GM19328 (cell line): ENCODE results near the gene TLE2.
"Not testable (repeated sequence)": the region's sequence is repeated elsewhere in the genome, so short reads cannot be mapped to it uniquely, and the experiment has no call there.

Experiments
- ATAC-seq: cut with Tn5 transposase; IDR thresholded peaks from one replicate; pipeline ENCODE4 v1.9.1; 2021; ENCODE audit warnings: mild to moderate bottlenecking, moderate library complexity; ENCODE audit not compliant: unreplicated experiment

The TLE2 gene

DNA sequence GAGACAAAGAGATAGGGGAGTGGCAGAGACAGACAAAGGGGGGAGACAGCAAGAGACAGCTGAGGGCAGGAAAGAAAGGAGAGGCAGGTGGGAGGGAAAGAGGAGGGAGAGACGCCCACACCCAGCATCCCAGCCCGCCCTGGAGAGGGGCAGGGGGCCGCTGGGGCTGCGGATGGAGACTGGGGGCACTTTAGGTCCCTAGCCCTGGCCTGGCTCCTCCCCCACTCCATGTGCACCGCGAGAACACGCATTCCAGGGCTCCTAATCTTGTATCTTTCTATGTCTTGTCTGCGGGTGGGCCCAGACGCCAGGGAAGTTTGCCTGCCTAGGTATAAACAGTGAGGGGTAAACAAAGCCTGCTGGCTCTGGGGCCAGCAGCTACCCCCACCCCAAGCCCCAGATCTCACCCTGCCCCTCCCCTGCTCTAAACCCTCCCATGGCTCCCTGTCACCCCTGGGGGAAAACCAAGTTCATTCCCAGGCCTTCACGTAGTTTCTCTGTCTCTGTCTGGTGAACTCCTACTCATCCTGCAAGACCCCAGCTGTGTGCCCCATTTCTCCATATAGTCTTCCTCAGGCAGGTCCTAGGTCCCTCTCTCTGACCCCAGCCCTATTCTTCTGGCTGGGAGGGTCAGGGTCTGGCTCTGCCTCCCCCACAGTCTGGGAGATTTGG is 27.5 kb upstream of the TLE2 start:
- ATAC-seq, result no peak

DNA sequence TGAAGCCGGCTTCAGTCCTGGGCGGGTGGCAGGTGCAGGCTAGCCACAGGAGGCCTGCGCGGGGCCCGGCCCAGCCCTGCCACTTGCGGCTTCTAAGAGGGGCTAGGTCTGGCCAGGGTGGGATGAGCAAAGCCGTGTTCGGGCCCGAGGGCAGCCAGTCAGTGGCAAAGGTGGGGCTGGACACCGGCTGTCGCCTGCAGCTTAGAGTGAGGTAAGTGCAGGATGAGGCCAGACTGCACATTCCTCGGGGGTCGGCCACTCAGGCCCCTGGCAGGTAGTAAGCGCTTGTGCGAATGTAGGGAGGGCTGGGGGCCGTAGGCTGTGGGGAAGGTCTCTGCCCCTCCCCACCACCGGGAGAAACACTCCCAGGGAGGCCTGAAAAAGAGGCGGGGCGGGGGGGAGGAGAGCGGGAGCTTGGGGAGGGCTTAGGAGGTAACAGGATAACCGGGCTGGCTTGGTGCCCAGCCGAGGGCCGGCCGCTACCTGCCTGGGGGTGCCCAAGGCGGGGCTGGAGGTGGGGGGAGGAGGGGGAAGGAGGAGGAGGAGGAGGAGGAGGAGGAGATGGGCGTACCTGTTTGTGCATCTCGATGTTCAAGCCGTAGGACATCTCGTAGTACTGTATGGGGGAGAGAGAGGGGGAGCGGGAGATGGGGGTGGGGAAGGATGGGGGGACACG is 26.8 kb upstream of the TLE2 start:
- no peak for ATAC-seq

DNA sequence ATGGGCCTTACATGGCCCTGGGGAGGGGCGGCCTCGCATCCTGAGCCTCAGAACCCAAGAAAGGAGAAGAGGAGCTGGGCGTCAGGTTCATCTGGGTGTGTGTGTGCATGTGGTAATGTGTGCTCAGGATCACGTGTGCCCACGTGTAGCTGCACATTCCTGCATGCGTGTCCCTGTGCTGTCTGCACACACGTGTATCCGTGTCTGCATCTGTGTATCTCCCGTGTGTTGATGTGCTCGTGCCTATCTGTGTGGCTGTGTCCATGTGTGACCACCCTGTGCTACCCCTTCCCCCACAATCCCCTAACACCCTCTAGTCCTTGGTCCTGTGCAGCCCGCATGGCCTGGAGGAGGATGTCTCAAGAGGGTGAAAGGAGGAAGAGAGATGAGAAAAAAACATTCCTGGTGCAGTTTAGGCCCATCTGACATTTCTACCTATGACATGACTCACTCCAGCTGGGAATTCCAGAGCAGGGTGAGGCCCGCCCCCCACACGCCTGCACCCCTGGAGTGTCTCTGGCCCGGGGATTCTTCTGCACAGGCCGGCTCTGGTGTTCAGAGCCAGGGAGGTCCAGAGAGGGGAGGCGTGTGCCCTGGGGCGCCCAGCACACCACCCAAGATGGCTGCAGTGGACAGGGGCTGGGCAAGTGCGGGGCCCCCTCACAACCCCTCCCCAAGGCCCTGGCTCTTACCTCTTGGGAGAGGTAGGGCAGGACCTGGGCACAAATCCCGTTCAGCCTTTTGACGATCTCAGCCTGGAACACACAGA is 26.1 kb upstream of the TLE2 start:
- ATAC-seq, result no peak

DNA sequence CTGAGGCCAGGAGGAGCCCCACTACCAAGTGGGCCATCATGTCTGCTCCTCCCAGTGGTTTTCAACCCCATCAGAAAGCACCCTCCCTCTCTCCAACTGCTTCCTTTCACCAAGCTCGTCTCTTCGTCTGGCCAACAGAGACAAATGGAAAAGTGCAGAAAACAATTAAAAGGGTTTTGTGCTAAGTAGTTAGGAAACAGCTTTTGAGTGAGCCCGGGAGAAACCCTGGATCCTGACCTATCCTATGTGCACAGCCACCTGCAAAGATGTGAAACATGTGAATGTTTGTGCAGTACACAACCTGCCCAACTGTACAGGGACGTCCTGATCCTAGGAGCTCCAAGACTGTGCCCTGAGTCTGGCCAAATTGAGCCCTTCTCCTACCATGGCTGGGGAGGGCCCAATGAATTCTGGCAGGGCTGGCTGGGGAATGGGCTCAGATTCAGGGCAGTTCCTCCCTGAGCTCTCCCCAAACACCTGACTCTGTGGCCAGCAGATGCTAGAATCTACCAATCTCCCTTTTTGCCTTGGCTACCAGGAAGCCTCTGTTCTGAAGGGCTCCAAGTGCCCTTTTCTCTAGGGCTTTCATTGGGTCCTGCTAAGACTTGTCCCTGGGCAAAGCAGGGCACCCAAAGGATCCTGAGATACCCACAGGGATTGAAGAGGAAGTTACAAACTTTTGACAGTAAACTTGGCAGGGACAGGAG is 25.3 kb upstream of the TLE2 start:
- ATAC-seq, result no peak

DNA sequence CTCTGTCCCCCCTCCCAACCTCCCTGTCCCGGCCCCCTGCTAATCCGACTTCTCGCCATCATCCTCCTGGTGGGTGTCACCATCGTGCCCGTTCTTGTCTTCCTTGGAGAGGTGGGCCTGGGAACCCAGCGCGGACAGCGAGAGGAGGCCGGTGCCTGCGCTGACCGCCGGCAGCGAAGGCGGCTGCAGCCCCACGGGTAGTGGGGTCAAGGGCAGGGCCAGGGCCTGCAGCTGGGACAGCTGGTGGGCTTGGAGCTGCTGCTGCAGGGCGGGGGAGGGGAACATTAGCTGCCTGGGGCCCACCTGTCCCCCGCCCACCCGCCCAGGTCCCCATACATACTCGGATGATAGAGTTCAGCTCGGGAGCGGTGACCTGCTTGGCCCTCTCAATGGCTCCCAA is 24.7 kb upstream of the TLE2 start:
- ATAC-seq, result no peak

DNA sequence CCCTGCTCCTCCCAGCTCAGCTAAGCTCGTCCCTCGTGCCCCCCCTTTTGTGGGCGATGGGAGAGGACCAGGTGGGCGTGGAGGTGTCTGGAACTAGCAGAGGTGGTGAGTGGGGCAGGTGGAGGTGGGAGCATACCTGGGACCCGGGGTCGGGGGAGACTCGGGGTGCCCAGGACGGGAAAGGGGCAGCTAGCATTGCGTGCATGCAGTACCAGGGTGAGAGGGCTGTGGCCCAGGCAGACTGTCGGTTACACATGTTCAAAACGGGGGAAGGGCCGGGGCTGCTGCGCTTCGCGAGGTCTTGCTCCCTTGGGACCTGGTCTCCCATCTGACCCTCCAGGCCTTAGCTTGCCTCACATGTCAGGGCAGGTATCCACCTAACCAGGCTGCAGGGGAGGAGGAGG is 24.1 kb upstream of the TLE2 start:
- no peak for ATAC-seq

DNA sequence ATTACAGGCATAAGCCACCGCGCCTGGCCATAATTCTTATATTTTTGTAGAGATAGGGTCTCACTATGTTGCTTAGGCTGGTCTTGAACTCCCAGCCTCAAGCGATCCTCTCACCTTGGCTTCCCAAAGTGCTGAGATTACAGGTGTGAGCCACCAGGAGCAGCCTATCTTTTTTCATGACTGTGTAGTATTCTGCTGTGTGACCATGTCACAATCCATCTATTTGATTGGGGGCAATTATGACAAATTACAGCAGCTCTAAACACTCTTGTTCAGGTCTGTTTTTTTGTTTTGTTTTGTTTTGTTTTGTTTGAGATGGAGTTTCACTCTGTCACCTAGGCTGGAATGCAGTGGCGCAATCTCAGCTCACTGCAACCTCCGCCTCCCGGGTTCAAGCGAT is 20.9 kb upstream of the TLE2 start:
- not testable (repeated sequence) for ATAC-seq

DNA sequence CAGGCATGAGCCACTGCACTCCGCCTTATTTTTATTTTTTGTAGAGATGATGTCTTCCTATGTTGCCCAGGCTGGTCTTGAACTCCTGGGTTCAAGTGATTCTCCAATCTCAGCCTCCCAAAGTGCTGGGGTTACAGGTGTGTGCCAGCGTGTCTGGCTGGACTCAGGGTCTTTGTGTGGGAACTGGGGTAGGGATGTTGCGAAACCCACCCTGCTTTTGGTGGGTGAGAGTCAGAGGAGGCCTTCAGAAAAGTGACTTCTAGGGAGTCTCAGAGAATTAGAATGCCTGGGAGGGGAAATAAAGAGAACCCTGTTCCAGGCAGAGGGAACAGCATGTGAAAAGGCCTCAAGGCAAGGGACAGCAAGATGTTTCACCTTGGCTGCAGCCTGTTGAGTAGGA is 20.0 kb upstream of the TLE2 start:
- no peak for ATAC-seq

DNA sequence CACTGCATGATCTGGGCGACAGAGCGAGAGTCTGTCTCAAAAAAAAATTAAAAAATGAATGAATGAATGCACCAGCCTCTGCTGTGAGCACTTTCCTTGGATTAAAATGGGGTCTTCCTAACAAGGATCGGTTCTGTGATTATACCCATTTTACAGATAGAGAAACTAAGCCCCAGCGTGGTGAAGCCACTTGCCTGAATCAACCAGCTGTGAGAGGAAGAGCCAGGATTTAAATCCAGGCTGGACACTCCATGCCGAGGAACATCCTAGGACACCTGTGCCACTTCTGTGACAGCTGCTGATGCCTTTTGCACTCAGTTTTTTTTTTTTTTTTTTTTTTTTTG is 19.1 kb upstream of the TLE2 start:
- ATAC-seq, result no peak

DNA sequence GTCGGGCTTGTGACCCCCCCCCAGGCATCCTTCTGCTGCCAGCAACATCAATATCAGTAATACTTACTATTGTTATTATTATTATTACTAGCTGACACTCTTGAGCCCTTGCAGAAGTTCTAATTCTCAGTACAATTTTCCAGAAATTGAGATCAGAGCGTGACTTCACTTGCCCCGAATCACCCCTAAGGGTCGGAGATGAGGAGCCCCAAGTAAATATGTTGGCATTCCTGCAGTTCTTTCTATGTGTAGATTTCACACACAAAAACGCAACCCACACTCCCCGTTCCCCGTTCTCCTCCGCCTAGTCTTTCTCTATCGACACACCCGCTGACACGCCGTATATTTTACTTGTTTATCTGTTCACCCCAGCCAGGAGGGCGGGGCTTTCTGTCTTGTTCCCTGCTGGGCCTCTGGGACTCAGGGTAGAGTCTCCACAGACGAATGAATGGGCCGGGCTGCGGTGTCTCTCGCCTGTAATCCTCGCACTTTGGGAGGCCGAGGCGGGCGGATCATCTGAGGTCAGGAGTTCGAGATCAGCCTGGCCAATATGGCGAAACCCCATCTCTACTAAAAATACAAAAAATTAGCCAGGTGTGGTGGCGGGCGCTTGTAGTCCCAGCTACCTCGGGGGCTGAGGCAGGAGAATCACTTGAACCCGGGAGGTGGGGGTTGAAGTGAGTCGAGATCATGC is 18.6 kb upstream of the TLE2 start:
- no peak for ATAC-seq

DNA sequence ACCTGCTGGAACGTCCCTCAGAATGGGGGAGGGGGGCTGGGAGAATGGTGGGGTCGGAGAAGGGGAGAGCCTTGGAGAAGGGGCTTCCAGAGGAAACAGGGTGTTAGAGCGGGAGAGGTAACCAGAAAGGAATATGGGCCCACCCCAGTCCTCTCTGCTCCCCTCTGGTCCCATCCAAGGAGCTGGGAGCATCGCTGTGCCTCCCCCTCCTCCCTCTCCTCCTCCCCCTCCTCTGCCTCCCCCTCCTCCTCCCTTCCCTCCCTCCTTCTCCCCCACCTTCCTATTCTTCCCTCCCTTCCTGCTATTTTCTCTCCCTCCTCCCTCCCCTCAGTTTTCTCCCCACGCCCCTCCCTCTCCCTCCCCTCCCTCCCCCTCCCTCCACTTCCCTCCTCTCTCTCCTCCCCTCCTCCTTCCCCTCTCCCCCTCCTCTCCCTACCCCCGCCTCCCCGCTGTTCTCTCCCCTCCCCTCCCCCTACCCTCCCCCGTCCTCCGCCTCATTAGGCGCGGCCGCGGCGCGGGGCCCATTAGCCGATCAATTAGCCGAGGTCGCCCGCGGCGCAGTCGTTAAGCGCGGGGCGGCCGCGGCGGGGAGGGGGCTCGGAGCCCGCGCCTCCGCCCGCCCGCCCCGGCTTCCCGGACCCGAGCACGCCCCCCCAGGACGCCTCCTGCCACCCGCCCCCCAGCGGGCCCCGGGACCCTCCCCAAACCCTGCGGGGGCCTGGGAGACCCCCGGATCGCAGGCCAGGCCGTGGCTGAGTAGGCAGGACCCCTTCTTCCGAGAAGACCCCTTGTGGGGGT is 17.8 kb upstream of the TLE2 start:
- no peak for ATAC-seq

DNA sequence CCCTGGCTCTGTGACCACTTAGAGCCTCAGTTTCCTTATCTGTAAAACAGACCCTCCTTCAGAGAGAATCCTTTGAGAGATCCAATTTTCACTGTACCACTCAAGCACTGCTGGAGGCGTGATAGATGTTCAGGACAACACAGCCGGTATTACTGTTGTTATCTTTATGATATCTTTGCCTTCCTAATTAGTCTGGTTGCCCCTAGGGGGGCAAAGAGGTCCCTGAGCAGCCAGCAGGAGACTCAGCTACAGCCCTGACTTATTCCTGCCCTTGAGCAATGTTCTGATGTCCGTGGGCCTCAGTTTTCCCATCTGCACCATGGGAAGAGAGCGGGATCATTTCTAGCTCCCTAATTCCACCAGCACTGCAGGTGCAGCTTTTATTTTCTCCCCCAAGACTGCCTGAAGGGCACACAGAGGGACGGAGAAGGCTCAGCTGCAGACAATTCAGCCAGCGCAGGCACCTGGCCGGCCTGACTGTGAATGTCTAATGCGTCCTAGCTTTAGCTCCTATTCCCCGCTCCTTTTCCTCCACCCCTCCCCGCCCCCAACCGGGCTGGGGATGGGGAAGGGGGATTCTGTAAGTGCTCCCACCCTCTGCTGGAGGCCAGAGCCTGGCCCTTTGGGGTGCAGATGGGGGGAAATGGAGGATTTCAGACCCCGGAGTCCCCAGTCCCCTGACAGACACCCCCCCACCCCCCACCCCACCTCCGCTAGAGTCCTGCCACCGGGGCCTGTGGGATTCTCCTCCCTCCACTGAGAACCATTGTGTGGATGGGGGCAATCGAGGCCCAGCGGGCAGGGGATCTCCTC is 17.0 kb upstream of the TLE2 start:
- ATAC-seq, result no peak

DNA sequence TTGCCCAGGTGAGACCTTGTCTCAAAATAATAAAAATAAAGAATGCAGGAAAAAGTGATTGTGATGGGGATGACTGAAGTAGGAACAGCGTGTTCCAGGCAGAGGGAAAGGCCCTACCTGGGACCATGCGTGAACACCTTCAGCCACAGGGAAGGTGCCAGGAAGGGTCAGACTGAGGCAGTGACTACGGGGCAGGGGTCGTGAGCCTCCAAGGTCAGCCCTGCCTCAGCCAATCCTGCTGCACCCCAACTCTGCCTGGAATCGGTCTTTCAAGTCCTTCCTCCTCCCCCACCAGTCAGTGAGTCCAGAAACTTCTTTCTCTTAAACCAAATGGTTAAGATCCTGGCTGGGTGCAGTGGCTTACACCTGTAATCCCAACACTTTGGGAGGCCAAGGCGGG is 16.1 kb upstream of the TLE2 start:
- no peak for ATAC-seq

DNA sequence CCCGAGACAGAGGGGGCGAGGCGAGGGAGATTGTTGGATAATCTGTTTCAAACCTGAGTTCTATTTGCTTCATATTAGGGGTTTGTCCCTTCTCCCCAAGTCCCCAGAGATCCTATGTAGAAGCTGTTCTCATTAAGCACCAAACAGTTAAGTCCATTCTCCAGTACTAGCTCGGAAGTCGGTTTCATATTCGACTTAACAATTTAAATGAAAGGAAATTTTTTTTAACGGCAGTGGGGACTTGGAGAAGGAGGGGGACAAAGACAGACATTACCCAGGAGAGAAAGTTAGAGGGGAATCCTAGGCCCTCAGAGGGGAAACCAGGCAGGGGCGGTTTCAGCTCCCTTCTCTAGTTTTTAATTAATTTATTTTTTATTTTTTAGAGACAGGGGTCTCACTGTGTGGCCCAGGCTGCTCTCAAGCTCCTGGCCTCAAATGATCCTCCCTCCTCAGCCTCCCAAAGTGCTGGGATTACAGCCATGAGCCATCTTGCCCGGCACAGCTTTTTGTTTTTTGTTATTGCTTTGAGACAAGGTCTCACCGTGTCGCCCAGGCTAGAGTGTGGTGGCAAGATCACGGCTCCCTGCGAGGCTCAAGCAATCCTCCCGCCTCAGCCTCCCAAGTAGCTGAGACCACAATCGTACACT is 13.7 kb upstream of the TLE2 start:
- no peak for ATAC-seq

DNA sequence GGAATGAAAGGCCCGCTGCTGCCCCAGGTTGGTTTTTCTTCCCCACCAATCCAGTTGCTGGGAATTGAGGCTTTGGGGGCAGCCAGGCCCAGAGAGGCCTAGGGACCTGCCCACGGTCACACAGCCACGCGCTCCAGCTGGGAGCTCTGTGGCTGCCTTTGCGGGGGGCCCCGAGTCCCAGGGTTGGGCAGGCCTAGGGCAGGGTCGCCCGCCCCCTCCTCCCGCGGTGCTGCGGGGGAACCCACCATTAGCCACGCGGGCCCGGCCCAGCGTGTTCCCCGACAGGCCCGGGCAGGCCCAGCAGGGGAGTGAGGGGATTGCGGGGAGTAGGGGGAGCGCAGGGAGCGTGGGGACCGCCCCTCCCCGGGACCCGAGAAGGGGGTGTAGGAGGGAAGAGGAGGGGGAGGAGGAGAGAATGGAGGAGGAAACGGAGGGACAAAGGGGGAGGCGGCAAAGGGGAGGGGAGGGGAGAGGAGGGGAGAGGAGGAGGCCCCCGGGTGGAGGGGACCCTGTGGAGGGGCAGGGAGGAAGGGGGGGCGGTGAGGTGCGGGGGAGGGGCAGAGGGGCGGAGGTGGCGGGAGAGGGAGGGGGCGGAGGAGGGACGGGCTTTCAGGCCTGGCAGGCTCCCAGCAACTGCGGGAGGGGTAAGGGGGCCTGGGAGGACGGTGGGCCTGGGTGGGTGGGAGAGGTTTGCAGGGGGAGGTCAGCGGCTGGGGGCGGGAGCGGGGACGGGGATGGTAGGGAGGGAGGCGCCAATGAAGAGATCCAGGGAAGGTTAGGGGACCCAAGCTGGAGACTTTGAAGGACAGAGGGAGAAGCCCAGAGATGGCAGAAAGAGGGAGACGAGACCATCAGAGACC is 12.9 kb upstream of the TLE2 start:
- ATAC-seq, result no peak

DNA sequence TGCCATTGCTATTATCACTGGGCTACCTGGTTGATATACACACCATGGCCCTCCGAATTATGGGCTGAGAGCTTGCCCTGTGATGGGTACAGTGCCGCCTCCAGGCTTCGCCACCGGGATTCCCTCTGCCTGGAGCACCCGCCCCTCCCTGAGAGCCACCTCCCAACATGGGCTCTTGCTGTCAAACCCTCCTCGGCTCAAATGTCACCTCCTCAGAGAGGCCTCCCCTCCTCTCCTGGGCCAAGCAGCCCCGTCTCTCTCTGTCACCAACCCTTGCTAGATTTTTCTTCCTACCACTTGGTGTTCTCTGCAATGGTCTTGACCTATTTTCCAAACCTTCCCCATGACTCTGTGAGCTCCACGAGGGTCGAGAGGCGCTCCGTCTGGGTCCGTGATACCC is 12.2 kb upstream of the TLE2 start:
- ATAC-seq, result no peak

DNA sequence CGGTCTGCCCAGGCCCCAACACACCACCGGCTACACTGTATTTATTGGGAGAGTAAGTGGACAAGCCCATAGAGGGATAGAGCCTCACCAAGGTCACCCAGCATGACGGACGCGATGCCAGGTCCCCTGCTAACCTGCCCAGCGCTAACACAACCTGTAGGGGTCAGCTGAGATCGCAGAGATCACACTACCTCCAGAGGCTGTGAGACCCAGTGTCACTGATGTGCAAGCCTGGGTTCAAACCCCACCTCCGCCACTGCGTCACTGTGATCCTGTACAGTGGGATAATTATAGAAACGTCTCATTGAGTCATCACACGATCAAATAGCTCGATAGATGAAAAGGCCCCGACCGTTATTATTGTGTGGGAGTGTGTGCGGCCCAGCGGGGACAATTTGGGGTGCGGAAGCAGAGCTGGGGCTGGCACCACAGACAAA is 10.6 kb upstream of the TLE2 start:
- ATAC-seq, result no peak

DNA sequence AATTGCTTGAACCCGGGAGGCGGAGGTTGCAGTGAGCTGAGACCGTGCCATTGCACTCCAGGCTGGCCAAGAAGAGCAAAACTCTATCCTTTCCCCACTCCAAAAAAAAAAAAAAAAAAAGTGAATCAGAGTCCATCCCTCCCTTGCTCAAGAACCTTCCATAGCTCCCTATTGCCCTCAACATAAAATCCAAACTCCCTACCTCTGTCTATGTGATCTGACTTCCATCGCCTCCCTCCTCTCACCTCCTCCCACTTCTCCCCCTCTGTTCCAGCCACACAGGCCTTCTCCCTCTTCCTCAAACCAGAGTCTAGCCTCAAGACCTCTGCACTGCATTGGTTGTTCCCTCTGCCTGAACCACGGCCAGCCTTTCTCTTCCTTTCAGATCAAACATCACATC is 10.0 kb upstream of the TLE2 start:
- ATAC-seq, result no peak
